ENCODE results near the gene KRT37.
"Not testable (repeated sequence)": the region's sequence is repeated elsewhere in the genome, so short reads cannot be mapped to it uniquely, and the experiment has no call there.

The KRT37 gene

DNA sequence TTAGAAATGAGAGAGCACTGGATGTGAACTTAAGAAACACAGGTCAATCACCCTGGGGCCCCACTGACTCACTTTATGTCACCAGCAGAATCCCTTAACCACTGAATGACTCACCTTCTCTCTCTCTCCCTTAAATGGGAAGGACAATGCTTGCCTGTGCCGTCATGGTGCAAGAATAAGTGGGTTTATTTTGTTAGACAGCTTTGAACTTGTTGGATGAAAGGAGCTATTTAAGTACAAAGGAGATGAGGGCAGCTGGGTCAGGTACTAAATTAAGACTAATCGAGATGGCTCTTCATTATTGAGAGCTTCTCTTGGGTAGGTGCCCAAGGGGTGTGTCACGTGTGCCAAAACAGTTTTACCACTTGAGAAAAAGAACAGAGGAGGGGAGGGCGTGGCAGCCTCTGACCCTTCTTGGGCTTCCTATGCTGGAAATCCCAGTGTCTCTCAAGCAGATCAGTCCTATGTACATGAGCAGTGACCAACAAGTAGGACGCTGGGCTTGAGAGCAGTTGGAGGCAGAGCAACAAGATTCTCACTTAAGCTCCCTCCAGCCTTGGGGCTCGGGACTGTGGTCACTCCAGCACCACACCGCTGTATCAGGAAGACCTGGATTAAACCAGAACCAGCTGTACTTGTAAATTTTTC, 20.2 kb downstream of the KRT37 start:
- peak; percentile 22 for DNase-seq (ENCODE audit: low read depth)

DNA sequence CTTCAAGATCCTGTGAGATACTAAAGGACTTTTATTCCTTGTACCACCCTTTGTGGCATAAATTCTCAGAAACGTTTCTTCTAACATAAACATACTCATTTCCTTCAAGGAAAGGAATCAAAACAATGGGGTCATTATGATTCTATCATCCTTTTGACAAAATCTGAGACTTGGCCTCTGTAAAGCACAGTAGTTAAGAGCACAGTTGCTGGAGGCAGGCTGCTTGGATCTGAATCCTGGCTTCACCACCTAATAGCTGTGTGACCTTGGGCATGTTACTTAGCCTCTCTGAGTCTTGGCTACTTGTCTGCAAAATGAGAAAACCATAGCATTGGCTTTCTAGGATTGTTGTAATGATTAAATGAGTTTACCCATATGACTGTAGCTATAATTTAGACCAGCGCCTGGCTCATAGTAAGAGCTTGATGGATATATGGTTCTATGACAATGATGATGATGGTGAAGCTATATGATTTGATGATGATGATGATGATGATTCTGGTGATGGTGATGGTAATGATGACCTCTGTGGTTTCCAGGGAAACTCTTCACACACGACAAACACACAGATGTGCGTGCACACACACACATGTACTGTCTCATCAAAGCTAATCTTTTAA, 20.9 kb downstream of the KRT37 start:
- DNase-seq (ENCODE audit: low read depth) = no peak

DNA sequence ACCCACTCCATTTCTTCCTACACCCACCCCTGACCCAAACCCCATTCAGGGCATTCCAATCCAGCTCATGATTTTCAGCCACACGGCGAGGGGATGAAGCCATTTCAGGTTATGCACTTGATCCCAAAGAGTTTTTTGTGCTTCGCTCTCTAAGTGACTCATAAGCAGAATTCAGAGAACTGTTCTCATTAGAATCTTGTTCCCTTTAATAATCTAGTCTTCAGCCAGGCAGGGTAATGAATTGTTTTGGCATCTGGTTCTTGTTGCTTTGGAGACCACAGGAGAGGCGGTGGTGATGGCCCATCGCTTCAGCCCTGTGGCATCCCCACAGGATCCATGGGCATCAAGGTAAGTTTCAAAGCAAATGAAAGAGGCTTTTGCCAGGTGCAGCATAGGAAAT, 22.2 kb downstream of the KRT37 start:
- no peak for DNase-seq (ENCODE audit: low read depth)

DNA sequence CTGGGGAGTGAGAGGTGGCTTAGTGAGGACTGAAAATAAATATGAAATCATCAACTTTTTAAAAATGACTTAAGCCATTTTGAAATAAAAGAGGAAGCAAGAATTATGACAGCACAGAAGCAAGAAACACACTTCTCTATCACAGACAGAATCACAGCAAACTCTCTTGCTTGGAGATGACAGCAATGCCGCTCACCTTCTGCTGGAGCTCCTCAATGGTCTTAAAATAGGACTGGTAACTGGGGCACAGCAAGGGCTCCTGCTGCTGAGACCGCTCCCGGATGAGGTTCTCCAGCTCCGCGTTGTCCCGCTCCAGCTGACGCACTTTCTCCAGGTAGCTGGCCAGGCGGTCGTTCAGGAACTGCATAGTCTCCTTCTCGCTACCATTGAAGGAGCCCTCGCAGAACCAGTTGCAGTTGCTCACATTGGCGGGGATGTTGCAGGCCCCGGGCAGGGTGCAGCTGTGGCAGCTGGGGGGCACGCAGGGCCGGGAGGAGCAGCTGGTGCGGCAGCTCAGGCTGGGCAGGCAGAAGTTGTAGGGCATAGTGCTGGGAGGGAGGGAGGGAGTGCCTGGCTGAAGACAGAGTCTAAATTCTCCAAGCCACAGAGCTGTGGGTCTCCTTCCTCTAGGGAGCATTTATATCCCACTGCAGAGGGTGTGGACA, 27.3 kb downstream of the KRT37 start, which contains the start of gene KRT31:
Gene KRT31, minus strand, starts transcription at position 613 of the 665 bp plus-strand sequence. Its CDS starts 69 bp downstream, at position 544.
- DNase-seq (ENCODE audit: low read depth) = no peak

DNA sequence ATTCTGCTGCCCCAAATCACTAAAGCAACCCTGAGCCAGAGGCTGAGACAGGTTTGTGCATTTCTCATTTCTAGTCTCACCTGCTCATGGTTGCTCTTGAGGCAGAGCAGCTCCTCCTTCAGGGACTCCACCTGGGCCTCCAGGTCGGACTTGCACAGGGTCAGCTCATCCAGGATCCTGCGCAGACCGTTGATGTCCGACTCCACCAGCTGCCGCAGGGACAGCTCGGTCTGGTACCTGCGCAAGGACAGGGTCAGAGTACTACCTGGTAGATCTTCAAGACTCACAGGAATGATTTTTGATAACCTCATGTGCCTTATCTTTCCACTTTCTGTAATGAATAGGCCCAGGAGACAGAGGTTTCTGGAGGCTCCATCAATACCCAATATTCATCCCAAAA, 28.0 kb downstream of the KRT37 start:
- DNase-seq (ENCODE audit: low read depth) = no peak

DNA sequence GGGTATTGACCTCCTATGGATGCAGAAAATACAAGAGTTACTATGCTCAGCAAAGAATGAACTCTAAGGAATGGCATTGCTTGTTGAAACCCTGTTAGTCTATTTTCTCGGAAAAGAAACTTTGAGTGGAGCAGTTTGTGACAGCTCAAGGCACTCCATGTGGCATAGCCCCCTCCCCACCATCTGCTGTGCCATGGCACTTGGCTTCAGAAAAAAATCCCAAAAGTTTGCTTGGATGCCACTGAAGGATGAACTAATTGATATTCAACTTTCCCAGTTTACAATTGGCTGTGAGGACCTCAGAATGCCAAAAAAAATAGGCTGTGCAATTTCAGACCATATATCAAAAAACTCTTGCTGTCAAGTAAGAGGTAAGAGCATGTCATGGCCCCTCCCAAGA, 28.8 kb downstream of the KRT37 start:
- DNase-seq (ENCODE audit: low read depth) = no peak

DNA sequence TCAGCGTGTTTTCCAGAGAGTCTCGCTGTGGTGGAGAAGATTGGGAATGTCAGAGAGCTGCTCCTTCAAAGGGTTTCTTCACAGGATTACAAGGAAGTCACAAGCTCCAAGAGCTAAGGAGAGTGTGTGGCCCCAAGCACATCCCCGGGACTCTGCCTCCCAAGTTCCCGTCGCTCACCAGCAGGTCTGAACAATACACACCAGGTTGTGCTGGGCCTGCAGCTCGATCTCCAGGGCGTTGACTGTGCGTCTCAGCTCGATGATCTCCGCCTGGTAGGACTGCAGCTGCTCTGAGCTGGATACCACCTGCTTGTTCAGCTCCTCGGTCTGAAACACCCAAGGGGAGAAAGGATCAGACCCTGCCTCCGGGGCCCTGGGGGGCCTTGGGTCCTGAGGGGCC, 29.3 kb downstream of the KRT37 start:
- DNase-seq (ENCODE audit: low read depth) = not testable (repeated sequence)

DNA sequence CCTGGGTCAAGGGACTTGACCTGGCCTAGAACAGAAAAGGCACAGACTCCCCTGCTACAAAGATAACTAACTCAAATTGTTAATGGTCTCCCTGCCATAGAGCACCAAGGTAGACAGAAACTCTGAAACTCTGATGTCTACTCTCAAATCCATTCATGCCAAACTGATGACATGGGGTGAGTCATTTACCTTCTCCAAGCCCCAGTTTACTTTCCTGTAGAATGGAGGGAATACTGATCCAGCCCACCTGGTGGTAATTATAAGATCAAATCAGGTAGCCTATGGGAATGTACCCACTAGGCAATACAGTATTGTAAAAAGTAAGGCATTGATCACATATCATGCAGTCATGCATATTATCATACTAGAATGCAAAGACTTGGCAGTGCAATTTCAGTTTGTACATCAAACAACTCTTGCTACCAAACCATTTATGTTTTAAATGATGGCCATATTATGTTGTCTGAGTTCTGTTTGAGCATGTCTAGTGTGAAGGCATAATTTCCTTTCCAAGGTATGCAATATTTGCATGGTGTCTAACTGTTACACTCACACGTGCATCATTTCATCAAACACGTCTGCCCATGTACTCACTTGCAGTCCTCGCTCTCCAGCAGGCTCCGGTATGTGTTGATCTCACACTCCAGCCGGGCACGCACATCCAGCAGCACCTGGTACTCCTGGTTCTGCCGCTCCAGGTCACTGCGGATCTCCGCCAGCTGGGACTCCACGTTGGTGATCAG, 30.0 kb downstream of the KRT37 start:
- no peak for DNase-seq (ENCODE audit: low read depth)

DNA sequence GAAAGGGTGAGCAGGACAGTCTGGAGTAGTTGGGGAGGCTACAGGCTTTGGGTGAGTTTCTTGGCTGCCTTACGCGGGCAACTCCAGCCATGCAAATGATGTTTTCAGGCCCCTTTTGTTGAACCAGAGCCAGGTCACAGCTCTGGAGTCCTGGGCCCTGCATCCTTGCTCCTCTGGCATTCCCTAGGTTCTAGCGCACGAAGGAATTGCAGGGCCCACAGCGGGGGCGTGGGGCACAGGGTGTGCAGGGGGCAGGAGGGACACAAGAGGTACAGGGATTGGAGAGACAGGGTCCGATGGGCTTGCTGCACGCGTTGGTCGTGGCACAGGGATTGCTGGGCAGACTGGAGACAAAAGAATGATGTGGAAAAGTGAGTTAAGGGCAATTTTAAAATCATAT, 30.6 kb downstream of the KRT37 start:
- no peak for DNase-seq (ENCODE audit: low read depth)

DNA sequence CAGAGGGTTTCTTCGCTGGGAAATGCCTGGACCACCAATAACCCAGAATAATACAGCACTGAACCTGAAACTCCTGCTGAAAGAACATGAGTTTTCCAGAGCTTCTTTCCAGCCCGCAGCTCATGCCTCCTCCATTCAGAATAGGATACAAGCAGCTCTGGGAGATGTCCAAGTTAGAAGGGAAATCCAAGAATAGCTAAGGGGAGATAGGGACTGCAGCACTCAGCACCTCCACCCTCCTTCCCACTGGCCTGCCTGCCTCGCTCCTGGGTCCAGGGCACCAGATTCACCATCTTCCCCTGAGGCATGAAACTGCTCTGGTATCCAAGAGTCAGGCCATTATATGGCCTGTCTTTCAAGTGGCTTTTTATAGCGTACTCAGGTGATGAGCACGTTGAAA, 31.1 kb downstream of the KRT37 start:
- DNase-seq (ENCODE audit: low read depth) = no peak

DNA sequence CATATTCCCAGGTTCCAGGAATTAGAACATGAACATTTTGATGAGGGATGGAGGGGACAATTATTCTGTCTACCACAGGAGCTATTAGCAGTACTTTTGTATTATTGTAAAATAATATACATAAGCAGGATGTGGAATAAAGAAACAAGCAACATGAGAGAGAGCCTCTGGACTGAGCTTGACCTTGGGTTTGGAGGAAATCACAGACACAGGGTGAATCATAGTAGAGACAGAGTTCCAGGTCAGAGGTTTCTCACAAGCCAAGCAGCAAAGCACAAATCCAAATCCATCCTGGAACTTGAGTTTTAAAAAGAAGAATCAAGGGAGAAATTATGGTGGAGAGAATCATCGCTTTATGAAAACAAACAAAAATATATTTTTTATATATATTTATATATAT, 32.1 kb downstream of the KRT37 start:
- DNase-seq (ENCODE audit: low read depth) = no peak

DNA sequence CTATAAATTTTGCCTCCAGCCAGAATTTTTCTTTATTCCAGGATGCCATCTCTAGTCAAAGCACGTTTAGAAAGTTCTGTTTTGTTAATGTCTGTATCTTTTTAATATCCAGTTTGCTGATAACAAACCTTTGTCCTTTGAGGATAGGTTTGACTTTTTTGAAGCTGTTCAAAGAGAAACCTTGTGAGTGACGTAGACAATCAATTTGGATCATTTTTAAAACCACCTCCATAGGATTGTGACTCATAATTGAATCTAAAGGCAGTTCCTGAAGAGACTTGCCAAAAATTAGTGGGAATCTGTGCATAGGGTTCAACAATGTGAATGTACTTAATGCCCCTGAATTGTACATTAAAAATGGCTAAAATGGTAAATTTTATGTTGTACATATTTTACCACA, 32.9 kb downstream of the KRT37 start:
- DNase-seq (ENCODE audit: low read depth) = no peak

DNA sequence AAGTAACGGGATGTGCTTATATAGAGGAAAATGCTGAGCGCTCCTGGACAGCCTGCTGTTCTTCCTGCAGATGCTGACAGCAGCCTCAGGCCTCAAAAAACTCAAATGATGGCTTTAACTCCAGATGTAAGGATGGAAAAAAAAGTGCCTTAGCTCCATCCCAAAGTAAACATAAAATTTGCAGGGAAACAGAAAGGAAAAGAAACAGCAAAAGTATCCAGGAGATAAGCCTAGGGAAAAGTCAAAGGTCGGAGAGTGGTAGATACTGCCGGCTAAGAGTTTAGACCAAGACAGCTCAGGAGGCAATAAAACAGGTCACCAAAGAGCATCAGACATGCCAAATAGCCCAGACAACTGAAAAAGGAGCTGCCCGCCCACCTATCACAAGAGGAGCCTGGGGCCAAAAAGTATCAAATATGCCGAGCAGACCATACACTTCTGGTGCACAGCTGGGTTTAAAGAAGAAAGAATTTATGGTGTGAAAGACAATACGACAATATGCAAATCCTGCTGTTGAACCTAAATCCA, 33.9 kb downstream of the KRT37 start:
- DNase-seq (ENCODE audit: low read depth) = no peak

DNA sequence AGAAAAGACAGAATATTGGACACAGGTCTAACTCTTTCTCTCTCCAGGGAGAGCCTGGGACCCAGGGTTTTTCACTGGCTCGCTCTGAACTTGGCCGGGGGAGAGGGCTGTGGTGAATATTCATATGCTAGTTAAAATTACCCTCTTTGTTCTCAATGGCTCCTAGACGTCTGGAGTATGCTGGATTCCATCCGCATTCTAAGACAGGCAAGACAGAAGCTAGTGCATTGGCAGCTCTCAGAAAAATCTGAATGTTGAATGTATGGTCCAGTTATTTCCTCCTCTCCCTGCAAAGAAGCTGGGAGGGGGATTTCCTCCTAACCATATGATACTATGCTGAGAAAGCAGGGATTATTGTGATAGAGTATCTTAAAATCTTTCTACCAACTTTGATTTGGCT, 36.7 kb downstream of the KRT37 start:
- no peak for DNase-seq (ENCODE audit: low read depth)

DNA sequence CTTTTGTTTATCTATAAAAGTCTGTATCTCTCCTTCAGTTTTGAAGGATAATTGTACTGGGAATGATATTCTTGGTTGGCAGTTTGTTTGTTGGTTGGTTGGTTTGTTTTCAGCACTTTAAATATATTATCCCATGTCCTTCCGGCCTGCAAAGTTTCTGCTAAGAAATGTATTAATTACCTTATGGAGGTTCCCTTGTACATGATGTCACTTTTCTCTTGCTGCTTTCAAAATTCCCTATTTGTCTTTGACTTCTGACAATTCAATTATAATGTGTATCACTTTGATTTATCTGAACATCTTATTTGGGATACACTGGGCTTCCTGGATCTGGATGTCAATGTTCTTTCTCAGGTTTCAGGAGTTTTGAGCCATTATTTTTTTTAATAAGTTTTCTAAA, 38.2 kb downstream of the KRT37 start:
- DNase-seq (ENCODE audit: low read depth) = no peak

DNA sequence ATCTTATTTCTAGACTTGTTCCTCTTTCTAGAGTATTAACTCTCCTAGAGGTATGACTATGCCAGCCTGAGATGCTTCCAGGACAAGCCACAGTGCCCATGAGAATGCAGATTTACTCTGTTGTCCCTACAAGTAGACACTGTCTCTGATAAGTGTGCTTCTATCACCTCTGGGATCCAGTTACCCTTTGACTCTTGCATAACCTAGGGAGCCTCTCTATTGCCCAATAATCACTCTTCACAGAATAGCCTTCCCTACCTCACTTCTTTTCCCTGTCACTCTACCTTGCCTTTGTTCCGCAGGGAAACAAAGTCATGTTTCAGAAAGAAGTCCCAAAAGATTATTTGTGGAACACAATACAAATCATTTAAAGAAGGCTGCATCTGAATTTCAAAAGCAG, 40.7 kb downstream of the KRT37 start:
- DNase-seq (ENCODE audit: low read depth) = no peak

DNA sequence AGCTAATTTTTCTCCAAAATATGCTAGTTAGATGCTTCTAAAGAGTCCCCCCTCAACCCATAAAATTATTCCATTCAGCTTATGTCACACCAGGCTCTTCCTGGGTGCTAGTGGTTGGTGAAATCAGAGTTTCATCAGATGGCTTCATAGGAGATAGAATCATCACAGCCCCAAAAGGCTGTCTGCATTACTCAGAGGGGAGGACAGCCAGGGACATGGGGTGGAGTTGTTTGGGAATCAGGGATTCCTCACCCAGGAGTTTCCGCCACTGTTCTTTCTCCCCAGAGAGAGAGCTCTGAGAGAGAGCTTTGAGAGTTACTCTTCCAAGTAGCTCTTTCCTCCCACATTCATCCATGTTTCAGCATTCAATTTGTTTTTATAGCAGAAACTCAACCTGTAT, 42.0 kb downstream of the KRT37 start:
- DNase-seq (ENCODE audit: low read depth) = no peak

DNA sequence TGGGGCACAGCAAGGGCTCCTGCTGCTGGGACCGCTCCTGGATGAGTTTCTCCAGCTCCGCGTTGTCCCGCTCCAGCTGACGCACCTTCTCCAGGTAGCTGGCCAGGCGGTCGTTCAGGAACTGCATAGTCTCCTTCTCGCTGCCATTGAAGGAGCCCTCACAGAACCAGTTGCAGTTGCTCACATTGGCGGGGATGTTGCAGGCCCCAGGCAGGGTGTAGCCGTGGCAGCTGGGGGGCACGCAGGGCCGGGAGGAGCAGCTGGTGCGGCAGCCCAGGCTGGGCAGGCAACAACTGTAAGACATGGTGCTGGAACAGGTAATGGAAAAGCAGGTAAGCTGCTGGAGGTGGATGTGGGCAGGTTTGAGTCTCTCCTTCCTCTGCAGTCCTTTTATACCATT, 42.4 kb downstream of the KRT37 start, which contains the start of gene KRT34:
Gene KRT34, minus strand, starts transcription at position 364 of the 400 bp plus-strand sequence. Its CDS starts 60 bp downstream, at position 304.
- not testable (repeated sequence) for DNase-seq (ENCODE audit: low read depth)

DNA sequence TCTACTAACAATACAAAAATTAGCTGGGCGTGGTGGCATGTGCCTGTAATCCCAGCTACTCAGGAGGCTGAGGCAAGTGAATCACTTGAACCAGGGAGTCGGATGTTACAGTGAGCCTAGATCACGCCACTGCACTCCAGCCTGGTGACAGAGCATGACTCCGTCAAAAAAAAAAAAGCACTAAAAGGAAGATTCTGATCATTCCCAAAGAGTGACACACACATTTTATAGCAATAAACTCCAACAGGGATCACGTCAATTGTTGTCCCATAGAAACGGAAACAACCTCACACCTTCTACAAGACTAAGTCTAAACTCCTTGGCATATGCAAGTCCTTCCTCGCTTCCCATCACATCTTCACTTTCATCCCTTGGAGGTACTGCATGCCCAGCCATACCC, 44.3 kb downstream of the KRT37 start:
- not testable (repeated sequence) for DNase-seq (ENCODE audit: low read depth)

DNA sequence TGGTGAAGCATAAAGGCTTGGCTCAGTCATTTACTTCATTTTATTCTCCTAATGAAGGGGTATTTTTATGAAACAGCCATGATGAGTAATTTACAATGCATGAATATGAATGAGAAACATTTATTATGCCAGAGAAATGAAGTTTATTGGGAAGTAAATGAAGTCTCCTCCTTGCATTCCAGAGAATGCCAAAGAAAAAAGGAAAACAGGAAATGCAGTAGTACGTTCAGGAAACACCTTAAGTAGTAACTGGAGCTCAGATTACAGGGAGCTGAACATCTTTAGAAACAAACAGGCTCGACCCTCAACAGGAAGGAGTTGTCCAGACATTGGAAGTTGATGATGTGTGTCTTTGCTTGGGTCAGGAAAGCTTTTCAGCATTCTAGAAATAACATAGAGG, 46.8 kb downstream of the KRT37 start:
- DNase-seq (ENCODE audit: low read depth) = no peak

Measured in stimulated activated CD8-positive, alpha-beta memory T cell treated with anti-CD3 and anti-CD28 coated beads, Interleukin-4, amount 100 ng/mL, for 24 hours (primary cell).